SIG-M5 treated with dmso at 0.1 percent for 504 hours (cell line): Measurements from ENCODE around the gene ALKBH8.
"Not testable (repeated sequence)": the region's sequence is repeated elsewhere in the genome, so short reads cannot be mapped to it uniquely, and the experiment has no call there.

Experiments
- DNase-seq: peaks from one replicate; lab custom pipeline; 2025; ENCODE audit not compliant: unreplicated experiment; lab: John Stamatoyannopoulos, UW

ALKBH8 gene

DNA sequence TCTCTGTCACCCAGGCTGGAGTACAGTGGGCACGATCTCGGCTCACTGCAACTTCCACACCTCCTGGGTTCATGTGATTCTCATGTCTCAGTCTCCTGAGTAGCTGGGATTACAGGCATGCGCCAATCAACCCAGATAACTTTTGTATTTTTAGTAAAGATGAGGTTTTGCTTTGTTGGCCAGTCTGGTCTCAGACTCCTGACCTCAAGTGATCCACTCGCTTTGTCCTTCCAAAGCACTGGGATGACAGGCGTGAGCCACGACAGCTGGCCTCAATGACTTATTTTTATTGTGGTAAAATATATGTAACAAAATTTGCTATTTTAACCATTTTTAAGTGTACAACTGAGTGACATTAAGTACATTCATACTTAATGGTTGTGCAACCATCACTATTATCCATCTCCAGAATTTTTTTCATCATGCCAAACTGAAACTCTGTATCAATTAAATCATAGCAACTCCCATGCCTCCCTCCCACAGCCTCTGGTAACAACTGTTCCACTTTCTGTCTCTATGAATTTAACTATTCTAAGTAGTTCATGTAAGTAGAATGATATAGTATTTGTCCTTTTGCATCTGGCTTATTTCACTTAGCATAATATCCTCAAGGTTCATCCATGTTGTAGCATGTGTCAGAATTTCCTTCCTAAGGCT lies 57.2 kb downstream of the ALKBH8 start:
- no peak for DNase-seq

DNA sequence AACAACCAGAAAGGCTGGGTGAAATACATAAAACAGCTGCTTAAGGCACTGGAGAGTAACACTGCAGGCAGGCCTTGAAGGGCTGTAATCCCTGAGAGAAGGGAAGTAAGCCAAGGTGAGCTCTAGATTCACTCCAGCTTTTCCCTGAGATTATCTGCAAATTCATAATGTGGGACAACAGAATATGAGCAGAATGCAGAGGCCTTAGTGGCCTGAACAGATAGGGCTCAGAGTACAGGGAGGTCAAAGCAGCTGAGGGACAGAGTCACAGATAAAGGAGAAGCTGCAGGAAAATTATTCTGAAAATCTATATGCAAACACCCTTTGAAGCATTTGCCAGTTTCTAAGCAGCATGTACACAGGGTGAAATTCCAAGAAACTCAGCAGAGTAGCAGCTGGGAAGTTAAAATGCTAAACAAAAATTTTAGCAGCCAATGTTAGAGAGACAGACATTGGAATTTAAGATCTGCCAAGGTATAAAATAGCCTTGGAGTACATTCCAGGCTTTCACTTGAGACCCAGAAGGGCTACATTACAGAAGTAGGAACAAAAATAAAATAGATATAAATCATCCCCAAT lies 59.8 kb downstream of the ALKBH8 start:
- DNase-seq = no peak

DNA sequence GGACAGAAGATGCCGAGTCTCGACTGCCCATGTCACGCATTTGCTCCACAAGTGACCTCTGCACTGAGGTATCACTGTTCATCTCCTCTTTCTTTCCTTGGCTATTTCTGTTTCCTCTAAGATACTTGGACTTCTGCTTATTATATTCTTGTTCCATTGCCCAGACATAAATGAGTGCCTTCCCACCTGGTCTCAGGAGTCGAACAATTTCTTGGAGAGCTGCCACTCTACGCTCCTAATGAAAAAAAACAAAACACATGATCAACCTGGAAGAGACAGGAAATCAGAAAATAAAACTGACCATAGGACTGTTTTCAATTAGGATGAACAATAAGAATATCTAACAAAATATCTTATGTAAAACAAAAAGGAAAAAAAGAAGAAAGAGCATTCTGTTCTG lies 60.6 kb downstream of the ALKBH8 start:
- no peak for DNase-seq

DNA sequence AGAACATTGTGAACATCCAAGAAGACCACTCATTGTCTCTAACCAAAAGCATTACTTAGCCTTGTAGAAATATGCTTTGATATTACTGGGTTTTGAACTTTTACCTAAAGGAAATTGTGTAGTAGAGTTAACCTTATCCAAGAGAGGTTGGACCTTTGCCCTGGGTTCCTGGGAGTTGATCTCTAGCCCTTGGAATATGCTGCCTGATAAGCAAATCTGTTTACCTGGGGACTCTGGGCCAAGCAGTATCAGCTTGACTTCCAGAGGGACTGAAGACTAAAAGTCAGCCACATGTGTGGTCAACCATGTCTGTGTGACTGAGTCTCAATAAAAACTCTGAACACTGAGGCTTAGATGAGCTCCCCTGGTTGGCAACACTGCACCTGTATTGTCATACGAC lies 63.8 kb downstream of the ALKBH8 start:
- no peak for DNase-seq

DNA sequence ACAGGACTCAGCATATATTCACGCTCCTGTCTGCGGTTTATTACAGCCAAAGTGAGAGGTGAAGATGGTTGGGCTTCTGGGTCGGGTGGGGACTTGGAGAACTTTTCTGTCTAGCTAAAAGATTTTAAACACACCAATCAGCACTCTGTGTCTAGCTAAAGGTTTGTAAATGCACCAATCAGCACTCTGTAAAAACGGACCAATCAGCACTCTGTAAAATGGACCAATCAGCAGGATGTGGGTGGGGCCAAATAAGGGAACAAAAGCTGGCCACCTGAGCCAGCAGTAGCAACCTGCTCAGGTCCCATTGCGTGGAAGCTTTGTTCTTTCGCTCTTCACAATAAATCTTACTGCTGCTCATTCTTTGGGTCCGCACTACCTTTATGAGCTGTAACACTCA lies 68.2 kb downstream of the ALKBH8 start:
- DNase-seq = not testable (repeated sequence)

DNA sequence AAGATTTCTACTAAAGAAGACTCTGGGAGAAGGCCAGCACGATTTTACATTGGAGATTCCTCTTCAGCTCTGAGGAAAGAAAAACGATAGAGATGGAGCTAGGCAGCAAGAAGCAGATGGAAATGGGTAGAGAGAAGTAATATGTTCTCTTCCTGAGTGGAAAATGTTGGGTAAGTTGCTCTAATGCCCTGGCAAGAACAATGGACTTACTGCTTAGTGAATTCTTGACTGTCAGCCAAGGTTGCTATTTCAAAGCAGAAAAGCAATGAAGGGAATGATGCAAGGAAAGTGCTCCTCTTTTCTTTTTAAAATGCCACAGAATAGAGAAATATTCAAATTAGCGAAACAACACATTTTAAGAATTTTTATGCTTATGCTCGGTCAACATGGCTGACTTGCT lies 69.5 kb downstream of the ALKBH8 start:
- DNase-seq = no peak

DNA sequence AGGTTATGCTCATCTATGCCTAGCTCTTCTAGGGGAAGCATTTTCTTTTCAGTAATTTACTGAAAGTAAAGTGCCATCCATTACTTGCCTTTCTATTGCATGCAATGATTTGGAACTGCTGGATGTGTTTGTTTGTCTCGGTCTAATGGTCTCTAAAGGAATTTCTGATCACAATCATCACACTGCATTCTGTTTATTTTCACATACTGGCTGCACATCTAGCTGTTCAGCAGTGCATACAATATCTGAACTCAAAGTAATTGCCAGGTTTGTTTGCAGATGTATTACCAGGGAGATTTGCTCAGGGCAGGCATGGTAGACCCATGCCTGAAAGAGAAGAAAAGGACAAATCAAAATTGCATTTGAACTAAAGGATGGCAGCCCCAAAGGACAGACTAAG lies 71.5 kb downstream of the ALKBH8 start:
- DNase-seq = no peak

DNA sequence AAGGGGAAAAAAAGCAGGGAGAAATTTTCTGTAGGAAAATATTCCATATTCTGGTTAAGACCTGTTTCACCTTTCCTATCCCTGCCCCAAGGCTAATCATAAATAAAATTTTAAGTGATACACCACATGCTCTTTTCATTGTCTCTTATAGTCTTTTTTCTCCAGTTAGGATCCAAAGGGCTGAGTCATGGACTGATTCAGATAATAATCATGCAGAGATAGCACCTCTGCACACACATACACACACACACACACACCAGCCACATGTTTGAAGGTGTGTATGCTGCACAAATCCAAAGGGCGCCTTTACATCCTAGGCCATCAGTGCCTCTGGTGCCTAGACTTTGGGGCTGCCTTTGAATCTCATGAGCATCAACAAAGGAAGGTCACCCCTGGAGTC lies 72.4 kb downstream of the ALKBH8 start:
- no peak for DNase-seq

DNA sequence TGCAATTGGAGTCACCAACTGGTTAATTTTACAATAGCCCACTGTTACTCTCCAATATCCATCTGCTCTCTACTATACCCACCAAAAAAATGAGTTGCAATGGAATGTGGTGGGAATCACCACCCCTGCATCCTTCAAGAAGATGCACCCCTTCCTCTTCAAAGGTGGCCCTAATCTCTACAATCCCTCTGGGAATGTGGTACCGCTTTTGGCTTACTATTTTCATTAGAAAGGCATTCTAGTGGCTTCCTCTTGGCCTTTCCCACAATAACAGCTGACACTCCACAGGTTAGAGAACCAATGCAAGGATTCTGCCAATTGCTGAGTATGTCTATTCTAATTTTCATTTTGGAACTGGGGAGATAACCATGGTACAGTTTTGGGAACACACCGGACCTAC lies 74.7 kb downstream of the ALKBH8 start:
- no peak for DNase-seq

DNA sequence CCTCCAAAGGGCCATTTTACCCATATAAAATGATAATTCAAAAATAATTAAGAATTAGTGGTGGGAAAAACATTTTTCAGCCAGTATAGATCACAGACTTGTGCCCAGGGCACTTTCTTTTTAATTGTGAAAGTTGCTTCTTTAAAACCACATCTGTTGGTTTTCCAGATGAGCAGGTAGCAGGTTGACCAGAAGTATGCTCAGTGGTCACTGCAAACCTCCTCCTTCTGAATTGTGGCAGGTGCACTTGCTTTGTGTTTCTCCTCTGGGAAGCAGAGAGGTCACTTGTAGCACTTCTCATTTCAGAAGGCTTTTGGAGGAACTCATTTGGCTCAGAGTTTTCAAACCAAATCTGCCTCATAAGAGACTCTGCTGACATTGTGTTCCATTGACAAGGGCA lies 83.3 kb downstream of the ALKBH8 start:
- no peak for DNase-seq

DNA sequence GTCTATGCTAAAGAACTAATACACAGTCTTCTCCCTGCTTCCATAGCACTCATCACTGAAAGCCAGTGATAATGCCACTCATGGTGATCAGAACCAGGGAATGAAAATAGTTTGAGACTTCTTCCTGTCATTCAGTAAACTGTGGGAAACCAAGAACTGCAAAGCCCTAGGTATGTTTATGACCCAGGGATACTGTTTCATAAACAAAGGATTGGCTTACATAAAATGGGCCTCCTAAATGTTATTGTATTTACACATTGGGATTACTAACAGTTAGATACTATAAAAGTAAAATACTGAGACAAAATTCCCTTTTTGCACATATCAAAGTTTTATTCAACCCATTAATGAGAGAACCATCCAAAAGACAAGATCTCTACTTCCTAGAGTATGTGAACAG lies 86.6 kb downstream of the ALKBH8 start:
- DNase-seq = no peak

DNA sequence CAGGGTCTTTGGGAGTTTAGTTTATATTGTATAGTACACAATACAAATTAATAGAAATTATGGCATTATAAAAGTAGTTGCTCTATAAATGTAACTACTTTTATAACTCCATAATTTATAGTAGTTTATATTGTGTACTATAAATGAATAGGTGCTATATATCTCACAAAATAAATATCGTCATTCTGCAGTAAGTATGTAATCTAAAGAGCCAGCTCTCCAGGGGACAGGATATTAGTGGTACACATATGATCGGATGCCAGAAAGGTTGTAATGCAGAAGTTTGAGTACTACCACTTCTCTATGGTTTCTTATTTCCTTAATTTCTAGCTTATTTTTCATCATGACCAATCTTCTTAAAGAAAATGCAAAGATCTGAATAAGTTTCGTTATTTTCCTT lies 87.7 kb downstream of the ALKBH8 start:
- DNase-seq = no peak

DNA sequence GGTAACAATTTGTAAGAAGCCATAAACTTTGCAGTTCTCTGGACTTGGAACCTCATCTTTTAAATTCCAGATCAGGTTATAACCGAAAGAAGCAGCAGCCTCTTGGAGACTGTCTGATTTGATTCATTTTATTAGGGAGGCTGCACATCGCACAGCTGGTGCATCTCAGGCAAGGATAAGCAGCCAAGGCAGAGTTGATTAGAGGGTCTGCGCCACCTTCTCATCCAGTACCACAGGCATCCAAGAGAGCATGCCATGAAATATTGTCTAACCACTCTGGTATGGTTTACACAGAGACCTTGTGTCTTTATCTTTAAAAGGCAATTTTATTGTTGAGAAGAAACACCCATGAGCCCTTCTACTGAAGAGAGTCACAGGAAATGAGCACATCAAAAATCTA lies 91.7 kb downstream of the ALKBH8 start:
- DNase-seq = no peak

DNA sequence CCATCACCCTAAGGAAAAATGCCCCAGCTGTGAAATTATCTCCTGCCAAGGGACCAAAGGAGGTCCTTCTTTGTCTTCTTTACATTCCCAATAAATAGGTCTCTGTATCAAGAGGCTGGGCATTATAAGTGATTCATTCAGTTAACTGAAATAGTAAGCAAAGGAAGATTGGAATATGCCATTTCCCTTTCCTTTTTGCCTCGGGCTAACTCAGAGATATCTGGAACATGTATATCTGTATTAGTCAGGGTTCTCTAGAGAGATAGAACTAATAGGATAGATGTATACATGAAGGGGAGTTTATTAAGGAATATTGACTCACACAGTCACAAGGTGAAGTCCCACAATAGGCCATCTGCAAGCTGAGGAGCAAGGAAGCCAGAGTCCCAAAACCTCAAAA lies 92.6 kb downstream of the ALKBH8 start:
- no peak for DNase-seq

DNA sequence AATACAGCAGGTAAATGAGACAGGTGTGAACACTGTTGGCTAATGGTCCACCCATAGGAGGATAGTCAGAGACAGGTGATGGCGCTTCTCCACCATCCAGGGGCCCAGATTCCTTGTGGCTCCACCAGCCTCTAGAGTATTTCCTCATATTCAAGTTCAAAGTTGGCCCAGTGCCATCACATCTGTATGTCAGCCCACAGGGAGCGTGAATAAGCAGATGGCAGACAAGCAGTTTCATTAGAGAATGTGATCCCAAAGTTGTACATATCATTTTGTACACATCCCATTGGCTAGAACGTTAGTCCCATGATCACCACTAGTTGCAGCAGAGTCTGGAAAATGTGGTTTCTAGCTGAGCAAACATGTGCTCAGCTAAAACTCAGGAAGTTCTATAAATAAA lies 96.9 kb downstream of the ALKBH8 start:
- DNase-seq = peak; percentile 2

DNA sequence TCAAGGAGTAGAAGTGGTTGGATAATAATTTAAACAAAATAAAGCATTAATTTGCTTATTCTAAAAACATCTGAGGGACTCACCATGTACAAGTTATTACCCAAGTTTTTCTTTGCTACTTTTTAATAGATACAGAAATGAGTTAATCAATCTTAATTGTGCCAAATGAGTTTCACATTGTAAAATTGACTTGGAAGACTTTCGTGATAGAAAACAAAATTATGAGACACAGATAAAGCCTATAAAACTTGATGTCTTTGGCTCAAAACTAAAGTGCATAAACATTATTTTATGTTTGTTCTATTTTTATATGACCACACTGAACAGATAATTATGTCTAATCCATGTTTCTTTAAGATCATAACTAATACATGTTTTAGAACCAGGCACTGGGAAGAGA lies 97.8 kb downstream of the ALKBH8 start:
- no peak for DNase-seq

DNA sequence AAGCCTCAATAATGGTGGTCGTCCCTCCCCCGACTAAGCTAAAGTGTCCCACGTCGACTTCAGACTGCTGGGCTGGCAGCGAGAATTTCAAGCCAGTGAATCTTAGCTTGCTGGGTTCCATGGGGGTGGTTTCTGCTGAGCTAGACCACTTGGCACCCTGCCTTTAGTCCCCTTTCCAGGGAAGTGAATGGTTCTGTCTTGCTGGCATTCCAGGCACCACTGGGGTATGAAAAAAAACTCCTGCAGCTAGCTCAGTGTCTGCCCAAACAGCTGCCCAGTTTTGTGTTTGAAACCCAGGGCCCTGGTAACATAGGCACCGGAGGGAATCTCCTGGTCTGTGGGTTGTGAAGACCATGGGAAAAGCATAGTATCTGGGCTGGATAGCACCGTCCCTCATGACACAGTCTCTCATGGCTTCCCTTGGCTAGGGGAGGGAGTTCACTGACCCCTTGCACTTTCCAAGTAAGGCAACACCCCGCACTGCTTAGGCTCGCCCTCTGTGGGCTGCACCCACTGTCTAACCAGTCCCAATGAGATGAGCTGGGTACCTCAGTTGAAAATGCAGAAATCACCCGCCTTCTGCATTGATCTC lies 99.2 kb downstream of the ALKBH8 start:
- not testable (repeated sequence) for DNase-seq

DNA sequence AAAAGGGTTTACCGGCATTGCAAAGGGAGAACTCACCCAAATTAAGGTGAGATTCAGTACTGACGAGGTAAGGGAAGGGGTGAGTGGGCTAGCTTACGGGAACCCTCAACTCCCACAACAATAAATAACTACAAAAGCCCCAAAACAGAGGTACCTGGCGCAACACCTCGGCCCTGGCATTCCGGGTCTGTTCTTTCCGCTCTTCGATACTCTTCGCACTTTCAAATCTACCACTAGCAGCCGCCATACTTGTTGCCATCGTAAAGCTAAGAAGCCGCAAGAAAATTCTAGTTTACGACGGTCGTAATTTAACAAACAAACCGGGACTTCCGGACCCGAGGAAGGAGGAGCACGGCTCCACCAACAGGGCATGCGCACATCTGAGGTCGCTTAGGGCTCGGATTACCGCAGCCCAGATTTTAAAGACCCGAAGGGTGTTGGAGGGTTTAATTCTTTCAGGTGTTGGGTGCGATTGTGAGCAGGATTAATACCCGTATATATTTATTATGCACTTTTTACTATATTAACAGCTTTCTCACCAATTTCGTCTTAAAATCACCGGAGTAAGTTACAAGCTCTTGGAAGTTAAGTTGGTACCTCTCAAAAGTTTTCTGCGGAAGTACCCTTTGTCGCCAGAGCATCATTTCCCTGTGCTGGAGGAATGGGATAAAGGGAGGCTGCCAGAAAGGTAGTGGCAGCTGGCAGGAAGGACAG lies 107.8 kb downstream of the ALKBH8 start, which contains the start of gene CWF19L2:
Gene CWF19L2 (minus strand): TSS at position 268 of the 714 bp plus-strand sequence. CDS start 9 bp downstream, at position 259.
- DNase-seq = peak; percentile 94

DNA sequence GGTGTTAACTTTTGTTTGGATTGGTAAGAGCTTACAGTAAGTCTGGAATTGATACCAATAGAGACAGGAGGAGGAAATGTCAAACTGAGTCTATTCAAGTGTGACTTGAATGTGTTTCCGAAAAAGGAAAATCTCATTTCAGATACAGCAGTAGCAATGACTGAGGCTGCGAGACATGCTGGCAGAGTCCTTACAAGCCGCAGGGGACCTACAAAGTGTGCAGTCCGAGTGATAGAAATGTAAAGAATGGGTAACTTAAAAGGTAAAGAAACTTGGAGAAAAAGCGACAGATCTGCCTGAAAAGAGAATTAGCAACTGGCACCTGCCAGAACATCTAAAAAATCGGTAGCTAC lies 108.4 kb downstream of the ALKBH8 start:
- DNase-seq = no peak

DNA sequence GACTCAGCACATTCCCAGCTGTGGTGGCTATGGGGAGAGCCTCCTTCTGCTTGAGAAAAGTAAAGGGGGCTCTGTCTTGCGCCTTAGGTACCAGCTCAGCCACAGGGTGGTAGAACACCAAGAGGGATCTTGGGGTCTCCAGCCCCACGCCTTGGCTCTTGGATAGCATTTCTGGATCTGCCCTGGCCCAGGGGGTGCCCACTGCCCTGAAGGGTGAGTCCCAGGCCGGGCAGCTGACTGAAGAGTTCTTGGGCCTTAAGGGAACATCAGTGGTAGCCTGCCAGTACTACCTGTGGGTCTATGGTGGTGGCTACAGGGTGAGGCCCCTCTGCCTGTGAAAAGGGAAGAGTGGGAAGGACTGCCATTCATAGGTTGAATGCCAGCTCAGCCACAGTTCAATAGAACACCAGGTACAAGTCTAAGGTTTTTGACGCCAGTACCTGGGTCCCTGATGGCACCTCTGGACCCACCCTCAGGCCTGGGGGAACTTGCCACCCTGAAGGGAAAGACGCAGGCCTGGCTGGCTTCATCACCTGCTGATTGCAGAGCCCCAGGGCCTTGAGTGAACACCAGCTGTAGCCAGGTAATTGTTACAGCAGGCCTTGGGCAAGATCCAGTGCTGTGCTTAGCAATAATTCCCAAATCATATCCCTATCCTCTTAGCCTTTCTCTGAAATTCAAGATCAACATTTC lies 111.8 kb downstream of the ALKBH8 start:
- no peak for DNase-seq
